SK-N-SH treated with all-trans-retinoic acid at 6 μM for 48 hours (cell line): Measurements from ENCODE around the gene DLX1.

Experiments used
- ARNTL ChIP-seq: fragments of 450-650 bp; formaldehyde crosslinking; IDR thresholded peaks from 2 replicates; pipeline ENCODE4 v1.5.0; 2020; ENCODE audit warnings: low read depth, mild to moderate bottlenecking, moderate library complexity, borderline replicate concordance
- BACH2 ChIP-seq: fragments of 250-450 bp; sonication (Bioruptor Pico); IDR thresholded peaks from 2 replicates; pipeline ENCODE4 v1.9.0; 2021; ENCODE audit warnings: mild to moderate bottlenecking, borderline replicate concordance
- CREB5 ChIP-seq: fragments of 250-450 bp; sonication (Bioruptor Pico); IDR thresholded peaks from 2 replicates; pipeline ENCODE4 v1.5.1; 2020; ENCODE audit warnings: low read depth, mild to moderate bottlenecking, moderate library complexity
- CSDC2 ChIP-seq: fragments of 250-450 bp; sonication (Bioruptor Pico); IDR thresholded peaks from 2 replicates; pipeline ENCODE4 v1.5.0; 2020; ENCODE audit warnings: mild to moderate bottlenecking, moderate library complexity
- ESRRG ChIP-seq: fragments of 250-450 bp; sonication (Bioruptor Pico); IDR thresholded peaks from 2 replicates; pipeline ENCODE4 v1.6.1; 2021; ENCODE audit warnings: mild to moderate bottlenecking
- OSR1 ChIP-seq: fragments of 250-450 bp; sonication (Bioruptor Pico); IDR thresholded peaks from 2 replicates; pipeline ENCODE4 v1.8.0; 2022; ENCODE audit warnings: moderate library complexity, mild to moderate bottlenecking, inconsistent platforms
- PATZ1 ChIP-seq: fragments of 250-450 bp; sonication (Bioruptor Pico); IDR thresholded peaks from 2 replicates; pipeline ENCODE4 v1.8.0; 2020; ENCODE audit warnings: mild to moderate bottlenecking, moderate library complexity, borderline replicate concordance
- RARB ChIP-seq: fragments of 250-450 bp; sonication (Bioruptor Pico); IDR thresholded peaks from 2 replicates; pipeline ENCODE4 v1.8.0; 2021; ENCODE audit warnings: mild to moderate bottlenecking, moderate library complexity
- SNAI2 ChIP-seq: fragments of 250-450 bp; sonication (Bioruptor Pico); IDR thresholded peaks from 2 replicates; pipeline ENCODE4 v1.5.0; 2020; ENCODE audit warnings: mild to moderate bottlenecking, moderate library complexity
- TOX ChIP-seq: fragments of 250-450 bp; sonication (Bioruptor Pico); IDR thresholded peaks from 2 replicates; pipeline ENCODE4 v1.8.0; 2021; ENCODE audit warnings: mild to moderate bottlenecking, moderate library complexity, borderline replicate concordance
- ZFP3 ChIP-seq: fragments of 250-450 bp; sonication (Bioruptor Pico); IDR thresholded peaks from 2 replicates; pipeline ENCODE4 v1.5.0; 2020; ENCODE audit warnings: mild to moderate bottlenecking, moderate library complexity
- ZFP30 ChIP-seq: fragments of 450-650 bp; formaldehyde crosslinking; IDR thresholded peaks from 2 replicates; pipeline ENCODE4 v1.5.0; 2022; ENCODE audit warnings: mild to moderate bottlenecking, moderate library complexity
- ZNF70 ChIP-seq: fragments of 450-650 bp; formaldehyde crosslinking; IDR thresholded peaks from 2 replicates; pipeline ENCODE4 v1.5.0; 2020; ENCODE audit warnings: mild to moderate bottlenecking, moderate library complexity
- ZNF8 ChIP-seq: fragments of 450-650 bp; formaldehyde crosslinking; IDR thresholded peaks from 2 replicates; pipeline ENCODE4 v1.5.0; 2020; ENCODE audit warnings: mild to moderate bottlenecking, moderate library complexity

- TF ChIP-seq SNAI2 (CRISPR knock-in tag) (no peak), PATZ1 (CRISPR knock-in tag) (no peak), ARNTL (CRISPR knock-in tag) (no peak), OSR1 (CRISPR knock-in tag) (no peak), RARB (CRISPR knock-in tag) (no peak), CREB5 (CRISPR knock-in tag) (no peak), TOX (CRISPR knock-in tag) (no peak), BACH2 (CRISPR knock-in tag) (no peak), CSDC2 (CRISPR knock-in tag) (no peak), ZNF8 (CRISPR knock-in tag) (no peak), ZFP3 (no peak), ZNF70 (no peak), ZFP30 (CRISPR knock-in tag) (no peak), ESRRG (CRISPR knock-in tag) (no peak)
Observed at GRCh38 chr2:172083628-172084394, 1.5 kb upstream of the DLX1 start.
